ENCODE data around the gene SMIM13.
"Not testable (repeated sequence)": the region's sequence is repeated elsewhere in the genome, so short reads cannot be mapped to it uniquely, and the experiment has no call there.

The SMIM13 gene

DNA sequence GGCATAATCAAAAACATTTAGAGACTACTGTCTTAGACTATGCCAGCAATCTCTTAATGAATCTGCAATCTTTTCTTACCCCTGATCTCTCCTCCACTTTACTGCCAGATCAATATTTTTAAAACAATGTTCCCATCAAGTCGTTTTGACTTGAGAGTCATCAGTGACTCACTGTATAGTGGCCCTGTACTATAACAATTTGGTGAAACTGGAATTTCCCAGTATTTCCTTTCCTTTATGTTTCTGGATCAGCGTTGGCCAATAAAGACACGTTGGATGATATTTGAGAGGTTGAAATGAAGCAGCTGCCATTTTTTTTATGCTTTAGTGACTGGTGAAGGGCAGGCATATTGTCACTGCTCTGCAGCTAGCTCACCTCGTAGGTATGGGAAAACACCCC lies 10.1 kb upstream of the SMIM13 start:
- TF ChIP-seq CTCF (IDR thresholded peaks at IDR 0.05; ENCODE audit: low read depth, low read length), result no peak
- H3K4me3 ChIP-seq (ENCODE audit: low read depth, low read length), result no peak overlapping the region

DNA sequence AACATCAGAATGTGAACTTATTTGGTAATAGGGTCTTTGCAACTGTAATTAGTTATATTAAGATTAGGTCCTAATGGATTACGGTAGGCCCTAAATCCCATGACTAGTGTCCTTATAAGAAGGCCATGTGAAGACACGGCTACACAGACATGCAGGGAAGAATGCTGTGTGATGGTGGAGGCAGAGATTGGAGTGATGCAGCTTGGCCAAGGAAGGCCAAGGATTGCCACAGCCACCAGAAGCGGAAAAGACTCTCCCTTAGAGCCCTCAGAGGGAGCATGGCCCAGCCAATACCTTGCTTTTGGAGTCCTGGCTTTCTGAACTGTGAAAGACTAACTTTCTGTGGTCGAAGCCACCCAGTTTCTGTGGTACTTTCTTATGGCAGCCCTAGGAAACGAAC lies 9.7 kb upstream of the SMIM13 start:
- TF ChIP-seq CTCF (IDR thresholded peaks at IDR 0.05; ENCODE audit: low read depth, low read length), result no peak
- no peak overlapping the region for H3K4me3 ChIP-seq (ENCODE audit: low read depth, low read length)

DNA sequence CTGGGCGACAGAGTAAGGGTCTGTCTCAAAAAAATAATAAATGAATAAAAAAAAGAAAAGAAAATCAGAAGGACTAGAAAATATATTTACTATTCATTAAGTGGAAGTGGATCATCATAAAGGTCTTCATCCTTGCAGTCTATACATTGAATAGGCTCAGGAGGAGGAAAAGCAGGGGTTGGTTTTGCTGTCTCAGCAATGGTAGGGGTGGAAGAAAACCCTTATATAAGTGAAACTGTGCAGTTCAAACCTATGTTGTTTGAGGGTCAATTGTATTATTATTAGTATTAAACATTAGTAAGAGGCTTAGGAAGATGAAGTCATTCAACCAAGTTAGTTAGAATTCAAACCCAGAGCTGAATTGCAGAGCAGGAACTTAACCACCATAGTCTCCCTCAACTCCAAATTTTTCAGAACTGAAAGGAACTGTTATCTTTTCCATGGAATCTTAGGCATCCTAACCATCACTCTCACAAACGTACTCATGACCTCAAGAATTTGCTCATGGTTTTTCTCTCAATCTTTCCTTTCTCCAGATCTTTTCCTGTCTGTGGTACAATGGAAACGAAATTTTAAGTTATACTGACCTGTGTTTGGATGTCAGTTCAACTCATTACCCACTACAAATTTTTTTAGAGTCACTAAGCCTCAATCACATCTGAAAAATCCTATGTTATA lies 7.7 kb upstream of the SMIM13 start:
- no peak overlapping the region for H3K4me3 ChIP-seq (ENCODE audit: low read depth, low read length)
- no peak for TF ChIP-seq CTCF (IDR thresholded peaks at IDR 0.05; ENCODE audit: low read depth, low read length)

GRCh38 chr6:11087141-11087812 lies 6.4 kb upstream of the SMIM13 start:
- not testable (repeated sequence) for H3K4me3 ChIP-seq (ENCODE audit: low read depth, low read length)

DNA sequence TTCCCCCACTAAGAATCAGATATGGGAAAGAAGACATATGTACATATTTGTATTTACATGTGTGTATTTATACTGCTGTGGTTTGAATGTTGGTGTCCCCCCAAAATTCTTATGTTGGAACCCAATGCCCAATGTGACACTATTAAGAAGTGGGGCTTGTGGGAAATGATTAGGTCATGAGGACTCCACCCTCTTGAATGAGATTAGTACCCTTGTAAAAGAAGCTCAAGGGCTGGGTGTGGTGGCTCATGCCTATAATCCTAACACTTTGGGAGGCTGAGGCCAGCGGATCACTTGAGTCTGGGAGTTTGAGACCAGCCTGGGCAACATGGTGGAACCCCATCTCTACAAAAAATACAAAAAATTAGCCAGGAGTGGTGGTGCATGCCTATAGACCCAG lies 3.9 kb upstream of the SMIM13 start:
- TF ChIP-seq CTCF (IDR thresholded peaks at IDR 0.05; ENCODE audit: low read depth, low read length), result no peak
- H3K4me3 ChIP-seq (ENCODE audit: low read depth, low read length), result no peak overlapping the region

GRCh38 chr6:11091141-11091540 lies 2.5 kb upstream of the SMIM13 start:
- not testable (repeated sequence) for H3K4me3 ChIP-seq (ENCODE audit: low read depth, low read length)

DNA sequence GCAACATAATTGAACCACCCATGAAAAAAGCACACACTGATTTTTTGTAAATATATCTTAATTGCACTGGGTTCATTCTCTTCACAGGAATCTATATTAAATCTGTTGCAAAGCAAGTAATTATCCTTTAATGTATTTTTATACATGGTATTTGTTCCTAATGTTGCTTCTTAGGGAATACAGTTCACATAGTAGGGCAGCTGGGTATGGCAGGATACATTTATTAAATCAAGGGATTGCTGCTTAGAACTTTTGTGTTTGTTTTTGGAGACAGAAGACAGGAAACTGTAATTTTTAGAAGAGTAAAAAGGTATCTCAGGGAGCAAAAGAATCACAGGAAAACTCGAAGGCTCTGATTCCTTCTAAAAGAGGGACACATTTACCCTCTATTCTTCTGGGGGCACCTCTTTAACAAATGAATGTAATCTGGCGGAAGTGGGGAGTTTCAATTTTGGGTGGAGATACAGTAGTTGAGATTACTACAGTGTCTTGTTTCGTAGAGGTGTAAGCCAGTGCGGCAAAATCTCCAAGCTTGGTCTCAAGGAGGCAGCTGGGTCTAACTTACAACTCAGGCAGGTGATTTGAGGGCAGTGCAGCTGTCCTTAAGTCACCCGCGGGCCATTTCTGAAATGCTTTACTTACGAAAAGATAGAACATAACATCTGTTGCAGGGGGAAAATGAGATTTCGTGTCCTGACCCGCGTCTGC lies 812 bp upstream of the SMIM13 start:
- no peak for TF ChIP-seq CTCF (IDR thresholded peaks at IDR 0.05; ENCODE audit: low read depth, low read length)
- H3K4me3 ChIP-seq (ENCODE audit: low read depth, low read length), result peak overlapping the region; percentile 85

DNA sequence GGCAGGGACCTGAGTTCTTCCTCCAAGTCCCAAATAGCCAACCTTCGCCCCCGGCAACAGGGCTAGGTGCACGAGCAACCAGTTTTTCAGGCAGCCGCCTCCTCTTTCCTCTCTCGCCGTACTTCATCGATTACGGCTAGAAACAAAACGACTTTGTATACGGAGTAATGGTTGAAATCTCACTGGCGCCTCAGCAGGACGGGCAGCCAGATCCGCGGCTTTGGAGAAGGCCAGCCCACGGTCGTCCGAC lies 333 bp upstream of the SMIM13 start:
- peak overlapping the region; percentile 85 for H3K4me3 ChIP-seq (ENCODE audit: low read depth, low read length)
- no peak for TF ChIP-seq CTCF (IDR thresholded peaks at IDR 0.05; ENCODE audit: low read depth, low read length)

Data from WI38 (cell line).